Astrocyte of the spinal cord (primary cell): ENCODE measurements around the gene KLHL26.
A peak's percentile ranks its signal among the peaks of the same experiment; 100 is the strongest.

ENCODE experiments used
- DNase-seq: peaks from one replicate; pipeline ENCODE4 v3.0.0; 2011; ENCODE audit warnings: low read depth, low spot score
- H3K4me3 ChIP-seq: 2 replicates; pipeline ENCODE4 v1.5.1; 2011; ENCODE audit warnings: low read depth, mild to moderate bottlenecking, low read length, moderate library complexity
- CTCF ChIP-seq: IDR thresholded peaks from 2 replicates; pipeline ENCODE4 v1.5.1; 2012; ENCODE audit warnings: low read depth, mild to moderate bottlenecking, low read length, inconsistent platforms
- in situ Hi-C: cut with HindIII; loops from 2 replicates; pipeline ENCODE4 v1.10.0; 2017; ENCODE audit warnings: low sequenced_read_pairs

KLHL26 gene

GRCh38 chr19:18611327-18612050, 25.3 kb upstream of the KLHL26 start:
- no peak for TF ChIP-seq CTCF
- no peak for DNase-seq
- no peak overlapping the region for H3K4me3 ChIP-seq
- in situ Hi-C loops, result no loop called here

- in situ Hi-C loops, result no loop called here
- TF ChIP-seq CTCF, result no peak
- H3K4me3 ChIP-seq, result peak overlapping the region; percentile 6
- DNase-seq, result no peak
Observed at GRCh38 chr19:18612051-18612771, 24.6 kb upstream of the KLHL26 start.

- H3K4me3 ChIP-seq, result peak within 1 kb of the TSS; percentile 6
- DNase-seq, result no peak
- in situ Hi-C loops, result no loop called here
- no peak for TF ChIP-seq CTCF
Observed at GRCh38 chr19:18612772-18613588, 23.8 kb upstream of the KLHL26 start, which contains the start of gene TMEM59L. Gene TMEM59L, plus strand, starts transcription at chr19:18612870. Its CDS starts 89 bp downstream, at chr19:18612959.

- TF ChIP-seq CTCF, result no peak
- in situ Hi-C loops, result no loop called here
- H3K4me3 ChIP-seq, result no peak overlapping the region
- no peak for DNase-seq
Observed at GRCh38 chr19:18613589-18614234, 23.1 kb upstream of the KLHL26 start.

- in situ Hi-C loops, result no loop called here
Observed at GRCh38 chr19:18616023-18616422, 20.8 kb upstream of the KLHL26 start.

More at GRCh38 chr19:18616023-18616422, 20.8 kb upstream of the KLHL26 start:
- no peak for TF ChIP-seq CTCF
- no peak overlapping the region for H3K4me3 ChIP-seq
- DNase-seq, result no peak
